Body of pancreas (tissue), 4 donors: ENCODE results near the gene LCN6.

ENCODE experiments used
- POLR2A ChIP-seq, 3 donors: fragments of 450-650 bp; IDR thresholded peaks; one replicate each; pipeline ENCODE4 v1.6.1; 2016; ENCODE audit warnings: antibody characterized with exemption in 3 of 3, mild to moderate bottlenecking in 2 of 3
- TF ChIP-seq, protein P1 (sequence below), 7 experiments: fragments of 450-650 bp in 4 of 7; fragments of 200-600 bp in 3 of 7; sonication (generic) in 3 of 7; IDR thresholded peaks; one replicate each; pipeline ENCODE4 v1.5.1; 2016 to 2019; ENCODE audit warnings: antibody characterized with exemption in 7 of 7

GRCh38 chr9:136722969-136723356 lies 25.4 kb downstream of the LCN6 start:
- TF ChIP-seq, protein P1, sequence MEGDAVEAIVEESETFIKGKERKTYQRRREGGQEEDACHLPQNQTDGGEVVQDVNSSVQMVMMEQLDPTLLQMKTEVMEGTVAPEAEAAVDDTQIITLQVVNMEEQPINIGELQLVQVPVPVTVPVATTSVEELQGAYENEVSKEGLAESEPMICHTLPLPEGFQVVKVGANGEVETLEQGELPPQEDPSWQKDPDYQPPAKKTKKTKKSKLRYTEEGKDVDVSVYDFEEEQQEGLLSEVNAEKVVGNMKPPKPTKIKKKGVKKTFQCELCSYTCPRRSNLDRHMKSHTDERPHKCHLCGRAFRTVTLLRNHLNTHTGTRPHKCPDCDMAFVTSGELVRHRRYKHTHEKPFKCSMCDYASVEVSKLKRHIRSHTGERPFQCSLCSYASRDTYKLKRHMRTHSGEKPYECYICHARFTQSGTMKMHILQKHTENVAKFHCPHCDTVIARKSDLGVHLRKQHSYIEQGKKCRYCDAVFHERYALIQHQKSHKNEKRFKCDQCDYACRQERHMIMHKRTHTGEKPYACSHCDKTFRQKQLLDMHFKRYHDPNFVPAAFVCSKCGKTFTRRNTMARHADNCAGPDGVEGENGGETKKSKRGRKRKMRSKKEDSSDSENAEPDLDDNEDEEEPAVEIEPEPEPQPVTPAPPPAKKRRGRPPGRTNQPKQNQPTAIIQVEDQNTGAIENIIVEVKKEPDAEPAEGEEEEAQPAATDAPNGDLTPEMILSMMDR (IDR thresholded peaks at IDR 0.05), result no peak
- TF ChIP-seq POLR2A (IDR thresholded peaks at IDR 0.05), result no peak
